SK-N-SH (cell line): ENCODE data around the gene MACO1. TPM values are rescaled to one million over a fixed set of nuclear protein-coding genes. Genes with fewer than 3 reads are reported as not detected.

Experiments
- CTCF ChIA-PET: fragments of 300-600, 350-600 bp; formaldehyde crosslinking; extraction: SDS; loops from one replicate; lab custom pipeline; 2021; lab: Yijun Ruan, JAX
- POLR2A ChIA-PET: fragments of 350-600 bp; sonication (Branson Sonifier 250); formaldehyde crosslinking; extraction: SDS; loops from one replicate; lab custom pipeline; 2020; ENCODE audit warnings: antibody characterized with exemption, inconsistent platforms; lab: Yijun Ruan, JAX
- DNase-seq: peaks from one replicate; pipeline ENCODE4 v3.0.0; 2012
- H2AFZ ChIP-seq: fragments of 200-600 bp; sonication (generic); 2 replicates; pipeline ENCODE4 v1.8.1; 2016; ENCODE audit warnings: antibody characterized with exemption, mild to moderate bottlenecking, low read depth
- H3F3A ChIP-seq: fragments of 200-600 bp; sonication (generic); replicated peaks from 2 replicates; pipeline ENCODE3; 2016; ENCODE audit warnings: antibody characterized with exemption, mild to moderate bottlenecking; ENCODE audit not compliant: insufficient read depth
- H3K27ac ChIP-seq, 2 experiments: fragments of 200-500 bp in 1 of 2; fragments of 200-600 bp in 1 of 2; sonication (Bioruptor generic) in 1 of 2; sonication (generic), shearing (Covaris generic) in 1 of 2; 2 replicates each; pipeline versions ENCODE4 v1.5.1 to v1.6.1; 2014 to 2016; ENCODE audit warnings: low read depth in 2 of 2, inconsistent platforms in 1 of 2, low read length in 1 of 2, mild to moderate bottlenecking in 1 of 2, mixed read lengths in 1 of 2
- H3K27me3 ChIP-seq: fragments of 200-600 bp; sonication (generic), shearing (Covaris generic); 2 replicates; pipeline ENCODE4 v1.6.1; 2016; ENCODE audit warnings: mixed run types; ENCODE audit not compliant: insufficient read depth
- H3K36me3 ChIP-seq, 2 experiments: fragments of 200-500 bp in 1 of 2; fragments of 200-600 bp in 1 of 2; sonication (Bioruptor generic) in 1 of 2; sonication (generic) in 1 of 2; replicated peaks in 1 of 2; 2 replicates each; pipeline versions ENCODE3 to v1.5.1; 2014 to 2016; ENCODE audit warnings: low read length in 1 of 2, mild to moderate bottlenecking in 1 of 2; ENCODE audit not compliant: insufficient read depth in 2 of 2, control insufficient read depth in 1 of 2
- H3K4me1 ChIP-seq, 2 experiments: fragments of 200-500 bp in 1 of 2; fragments of 200-600 bp in 1 of 2; sonication (Bioruptor generic) in 1 of 2; sonication (generic), shearing (Covaris generic) in 1 of 2; 2 replicates each; pipeline versions ENCODE4 v1.5.1 to v1.6.1; 2014 to 2016; ENCODE audit warnings: low read depth in 1 of 2, low read length in 1 of 2, mixed run types in 1 of 2; ENCODE audit not compliant: insufficient read depth in 2 of 2, control insufficient read depth in 1 of 2
- H3K4me2 ChIP-seq: fragments of 200-600 bp; sonication (generic), shearing (Covaris generic); 2 replicates; pipeline ENCODE4 v1.6.1; 2017; ENCODE audit warnings: mixed run types
- H3K4me3 ChIP-seq, 2 experiments: fragments of 200-500 bp in 1 of 2; fragments of 200-600 bp in 1 of 2; sonication (Bioruptor generic) in 1 of 2; sonication (generic), shearing (Covaris generic) in 1 of 2; 2 replicates each; pipeline versions ENCODE4 v1.5.1 to v1.8.1; 2014 to 2016; ENCODE audit warnings: low read depth in 2 of 2, inconsistent platforms in 1 of 2, low read length in 1 of 2, mild to moderate bottlenecking in 1 of 2, mixed read lengths in 1 of 2, moderate library complexity in 1 of 2
- H3K79me2 ChIP-seq: fragments of 200-600 bp; sonication (generic); 2 replicates; pipeline ENCODE4 v1.8.1; 2017; ENCODE audit warnings: mild to moderate bottlenecking; ENCODE audit not compliant: insufficient read depth
- H3K9ac ChIP-seq: fragments of 200-600 bp; sonication (generic); 2 replicates; pipeline ENCODE4 v1.6.1; 2017; ENCODE audit warnings: mixed run types
- H3K9me2 ChIP-seq: fragments of 200-600 bp; sonication (generic); 2 replicates; pipeline ENCODE4 v1.6.1; 2017; ENCODE audit warnings: mixed run types
- H3K9me3 ChIP-seq: fragments of 200-600 bp; sonication (generic); 2 replicates; pipeline ENCODE4 v1.6.1; 2017; ENCODE audit warnings: mixed run types, mild to moderate bottlenecking, moderate library complexity
- H4K20me1 ChIP-seq: fragments of 200-600 bp; sonication (generic); 2 replicates; pipeline ENCODE4 v1.6.1; 2017; ENCODE audit warnings: mild to moderate bottlenecking, mixed run types; ENCODE audit not compliant: insufficient read depth
- ELF1 ChIP-seq: IDR thresholded peaks from 2 replicates; pipeline ENCODE4 v1.4.0; 2012
- EP300 ChIP-seq, 2 experiments: IDR thresholded peaks; 2 replicates each; pipeline versions ENCODE4 v1.4.0 to v1.6.1; 2012; ENCODE audit warnings: borderline replicate concordance in 1 of 2, low read depth in 1 of 2, low read length in 1 of 2
- FOSL2 ChIP-seq: IDR thresholded peaks from 2 replicates; pipeline ENCODE4 v1.4.0; 2012; ENCODE audit warnings: low read depth, mild to moderate bottlenecking, moderate library complexity, borderline replicate concordance
- GATA2 ChIP-seq: sonication (generic); formaldehyde crosslinking; IDR thresholded peaks from 2 replicates; pipeline ENCODE4 v1.5.0; 2020; ENCODE audit warnings: mild to moderate bottlenecking, missing genetic modification reagents
- JUND ChIP-seq: IDR thresholded peaks from 2 replicates; pipeline ENCODE4 v1.4.0; 2012
- MXI1 ChIP-seq: IDR thresholded peaks from 2 replicates; pipeline ENCODE4 v1.6.1; 2012; ENCODE audit warnings: mild to moderate bottlenecking, low read depth, low read length, improper control_type of control experiment
- NFIC ChIP-seq: IDR thresholded peaks from 2 replicates; pipeline ENCODE4 v1.4.0; 2012; ENCODE audit warnings: borderline replicate concordance
- NRF1 ChIP-seq: IDR thresholded peaks from 2 replicates; pipeline ENCODE4 v1.6.1; 2012; ENCODE audit warnings: low read depth, mild to moderate bottlenecking, low read length
- RAD21 ChIP-seq: IDR thresholded peaks from 2 replicates; pipeline ENCODE4 v1.6.1; 2012; ENCODE audit warnings: mild to moderate bottlenecking, low read length
- SIN3A ChIP-seq: IDR thresholded peaks from 2 replicates; pipeline ENCODE4 v1.6.1; 2012; ENCODE audit warnings: low read depth, mild to moderate bottlenecking, low read length, moderate library complexity, borderline replicate concordance
- SMC3 ChIP-seq: IDR thresholded peaks from 2 replicates; pipeline ENCODE4 v1.6.1; 2012; ENCODE audit warnings: low read depth, low read length, improper control_type of control experiment
- TAF1 ChIP-seq: IDR thresholded peaks from 2 replicates; pipeline ENCODE4 v1.6.1; 2012; ENCODE audit warnings: low read depth, mild to moderate bottlenecking, low read length, moderate library complexity, borderline replicate concordance
- WGBS: methylation state at CpG from one replicate; pipeline ENCODE4 v1.1.6; 2017; ENCODE audit warnings: low lambda C conversion rate; 5-methylcytosine and 5-hydroxymethylcytosine counted together
- polyA plus RNA-seq, 3 experiments: library from polyadenylated mRNA; depleted of rRNA; stranded (reverse); fragments of >200 nt; gene quantifications; 2 replicates each; pipeline ENCODE4 v1.2.3, GENCODE V29; 2012
- TF ChIP-seq, protein P1 (sequence below): fragments of 200-600 bp; sonication (generic); IDR thresholded peaks from 2 replicates; pipeline ENCODE4 v1.6.1; 2017; ENCODE audit warnings: antibody characterized with exemption, mild to moderate bottlenecking, moderate library complexity
- TF ChIP-seq, protein P2 (sequence below): IDR thresholded peaks from 2 replicates; pipeline ENCODE4 v1.4.0; 2012; ENCODE audit warnings: low read depth, borderline replicate concordance
- TF ChIP-seq, protein P3 (sequence below): fragments of 150-350 bp; IDR thresholded peaks from 2 replicates; pipeline ENCODE4 v1.6.1; 2016; ENCODE audit warnings: mild to moderate bottlenecking, low read depth, low read length
- TF ChIP-seq, protein P4 (sequence below): IDR thresholded peaks from 2 replicates; pipeline ENCODE4; 2012

MACO1 gene
- polyA plus RNA-seq, 1 of the 3 experiments (the other 2 are of a cell fraction): 6.9 TPM

DNA sequence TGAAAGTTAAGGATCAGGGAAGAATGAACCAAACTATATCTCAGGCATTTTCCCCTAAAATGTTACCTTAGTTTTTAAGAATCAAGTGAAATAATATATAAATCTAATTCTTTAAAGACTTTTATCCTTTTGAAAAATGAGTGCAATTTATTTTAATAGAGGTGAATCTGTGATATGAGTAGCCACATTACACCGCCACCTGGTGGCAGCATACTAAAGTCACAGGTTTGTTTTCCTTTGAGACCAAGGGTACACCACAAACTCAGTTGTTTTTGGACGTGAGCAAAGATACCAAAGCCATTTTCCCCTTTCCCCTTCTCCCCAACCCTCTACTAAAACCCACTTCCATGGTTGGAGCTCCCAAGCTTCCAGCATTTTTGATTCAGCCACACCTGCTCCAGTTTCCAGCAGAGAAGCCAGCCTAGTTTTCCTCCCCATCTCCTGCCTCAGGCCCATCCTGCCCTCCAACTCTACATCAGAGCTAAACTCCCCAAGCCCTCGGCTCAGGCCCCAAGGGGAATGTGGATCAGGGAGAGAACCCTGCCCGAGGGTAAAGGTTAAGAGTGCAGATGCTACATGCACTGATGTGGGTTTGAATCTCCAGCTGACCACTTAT is 89.9 kb downstream of the MACO1 start:
- Histone ChIP-seq H3K4me3 (no peak overlapping the region), H3K9ac (no peak overlapping the region), H3K27ac (no peak overlapping the region), H3K9me2 (no peaks in the 10 kb centered on the region), H3K4me1 (peaks cover 0 to 7% of the 10 kb centered on the region in 2 experiments; a peak in 1 of 4 replicates), H3K36me3 (no peaks in the 10 kb centered on the region), H3K4me2 (no peak overlapping the region), H4K20me1 (no peaks in the 10 kb centered on the region), H3K79me2 (no peaks in the 10 kb centered on the region), H3K27me3 (no peaks in the 10 kb centered on the region; the same call in 1 of the 2 replicates), H2AFZ (peak overlapping the region; percentile 35; the same call in 1 of the 2 replicates), H3F3A (no peaks in the 10 kb centered on the region), H3K9me3 (no peaks in the 10 kb centered on the region)
- ChIA-PET CTCF (interaction anchor here (0.6 to 4.3 kb wide), 38 partner anchors 9 to 749 kb away, joined by 3 to 46 read pairs (median 4); partner anchors contain the start of genes LDLRAP1, MACO1 and SELENON), POLR2A (interaction anchor here (0.9 kb wide), 1 partner anchor 95 kb away, joined by 3 read pairs; no protein-coding TSS in a partner anchor)
- WGBS: 0% methylated on average over 4 of the region's 4 CpGs
- DNase-seq: peak; percentile 70
- TF ChIP-seq, protein P1, sequence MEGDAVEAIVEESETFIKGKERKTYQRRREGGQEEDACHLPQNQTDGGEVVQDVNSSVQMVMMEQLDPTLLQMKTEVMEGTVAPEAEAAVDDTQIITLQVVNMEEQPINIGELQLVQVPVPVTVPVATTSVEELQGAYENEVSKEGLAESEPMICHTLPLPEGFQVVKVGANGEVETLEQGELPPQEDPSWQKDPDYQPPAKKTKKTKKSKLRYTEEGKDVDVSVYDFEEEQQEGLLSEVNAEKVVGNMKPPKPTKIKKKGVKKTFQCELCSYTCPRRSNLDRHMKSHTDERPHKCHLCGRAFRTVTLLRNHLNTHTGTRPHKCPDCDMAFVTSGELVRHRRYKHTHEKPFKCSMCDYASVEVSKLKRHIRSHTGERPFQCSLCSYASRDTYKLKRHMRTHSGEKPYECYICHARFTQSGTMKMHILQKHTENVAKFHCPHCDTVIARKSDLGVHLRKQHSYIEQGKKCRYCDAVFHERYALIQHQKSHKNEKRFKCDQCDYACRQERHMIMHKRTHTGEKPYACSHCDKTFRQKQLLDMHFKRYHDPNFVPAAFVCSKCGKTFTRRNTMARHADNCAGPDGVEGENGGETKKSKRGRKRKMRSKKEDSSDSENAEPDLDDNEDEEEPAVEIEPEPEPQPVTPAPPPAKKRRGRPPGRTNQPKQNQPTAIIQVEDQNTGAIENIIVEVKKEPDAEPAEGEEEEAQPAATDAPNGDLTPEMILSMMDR: peak; percentile 91
- TF ChIP-seq RAD21 (peak; percentile 77), TAF1 (no peak), SMC3 (peak; percentile 85)

DNA sequence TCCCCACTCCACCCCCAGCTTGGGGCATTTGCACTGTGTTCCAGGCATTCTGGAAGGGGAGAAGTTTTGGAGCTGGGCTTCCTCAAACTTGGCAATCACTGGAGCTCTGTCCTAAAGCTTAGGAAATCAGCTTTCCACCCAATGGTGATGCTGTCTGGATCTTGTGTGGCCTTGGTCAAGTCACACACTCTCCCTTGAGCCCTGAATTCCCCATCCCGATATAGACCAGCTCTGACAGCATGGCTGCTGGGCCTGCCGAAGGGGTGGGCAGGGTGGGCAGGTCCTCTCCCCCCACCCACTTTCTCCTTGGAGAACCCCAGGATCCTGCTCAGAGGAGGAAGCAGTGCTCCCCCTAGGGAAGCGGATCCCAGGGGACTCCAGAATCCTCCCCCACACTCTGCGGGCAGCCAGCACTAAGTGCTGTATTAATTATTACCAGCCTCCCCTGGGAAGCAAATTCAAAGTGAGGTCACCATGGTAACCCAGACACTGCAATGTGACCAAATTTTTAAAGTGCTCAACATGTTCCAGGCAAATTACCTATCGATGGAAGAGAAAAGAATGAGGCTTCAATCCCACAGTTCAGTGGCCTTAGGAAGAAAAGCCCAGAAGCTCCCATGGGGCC is 91.4 kb downstream of the MACO1 start:
- Histone ChIP-seq H3K4me1 (peaks cover 0 to 7% of the 10 kb centered on the region in 2 experiments; a peak in 1 of 4 replicates), H3K27me3 (no peaks in the 10 kb centered on the region; the same call in 1 of the 2 replicates), H2AFZ (no peak overlapping the region), H3K9ac (no peak overlapping the region), H4K20me1 (no peaks in the 10 kb centered on the region), H3F3A (no peaks in the 10 kb centered on the region), H3K4me3 (no peak overlapping the region), H3K9me3 (no peaks in the 10 kb centered on the region), H3K4me2 (no peak overlapping the region), H3K27ac (no peak overlapping the region), H3K36me3 (no peaks in the 10 kb centered on the region), H3K79me2 (no peaks in the 10 kb centered on the region)
- DNase-seq: no peak
- ChIA-PET POLR2A (no interaction called here), CTCF (interaction anchor here (1.3 to 1.6 kb wide), 3 partner anchors 21 to 288 kb away, joined by 3 to 9 read pairs (median 6); partner anchors contain the start of gene LDLRAP1)
- 74% methylated on average over 4 of the region's 5 CpGs for WGBS
- TF ChIP-seq, protein P2, sequence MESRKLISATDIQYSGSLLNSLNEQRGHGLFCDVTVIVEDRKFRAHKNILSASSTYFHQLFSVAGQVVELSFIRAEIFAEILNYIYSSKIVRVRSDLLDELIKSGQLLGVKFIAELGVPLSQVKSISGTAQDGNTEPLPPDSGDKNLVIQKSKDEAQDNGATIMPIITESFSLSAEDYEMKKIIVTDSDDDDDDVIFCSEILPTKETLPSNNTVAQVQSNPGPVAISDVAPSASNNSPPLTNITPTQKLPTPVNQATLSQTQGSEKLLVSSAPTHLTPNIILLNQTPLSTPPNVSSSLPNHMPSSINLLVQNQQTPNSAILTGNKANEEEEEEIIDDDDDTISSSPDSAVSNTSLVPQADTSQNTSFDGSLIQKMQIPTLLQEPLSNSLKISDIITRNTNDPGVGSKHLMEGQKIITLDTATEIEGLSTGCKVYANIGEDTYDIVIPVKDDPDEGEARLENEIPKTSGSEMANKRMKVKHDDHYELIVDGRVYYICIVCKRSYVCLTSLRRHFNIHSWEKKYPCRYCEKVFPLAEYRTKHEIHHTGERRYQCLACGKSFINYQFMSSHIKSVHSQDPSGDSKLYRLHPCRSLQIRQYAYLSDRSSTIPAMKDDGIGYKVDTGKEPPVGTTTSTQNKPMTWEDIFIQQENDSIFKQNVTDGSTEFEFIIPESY: no peak
- TF ChIP-seq GATA2 (CRISPR knock-in tag) (no peak), EP300 (IDR thresholded peaks at IDR 0.05; ENCODE audit: borderline replicate concordance in 1 of 2, low read depth in 1 of 2, low read length in 1 of 2) (no peak), JUND (no peak), NFIC (no peak), SMC3 (no peak), MXI1 (no peak), NRF1 (no peak), FOSL2 (no peak), SIN3A (no peak), ELF1 (no peak)
- TF ChIP-seq, protein P3, sequence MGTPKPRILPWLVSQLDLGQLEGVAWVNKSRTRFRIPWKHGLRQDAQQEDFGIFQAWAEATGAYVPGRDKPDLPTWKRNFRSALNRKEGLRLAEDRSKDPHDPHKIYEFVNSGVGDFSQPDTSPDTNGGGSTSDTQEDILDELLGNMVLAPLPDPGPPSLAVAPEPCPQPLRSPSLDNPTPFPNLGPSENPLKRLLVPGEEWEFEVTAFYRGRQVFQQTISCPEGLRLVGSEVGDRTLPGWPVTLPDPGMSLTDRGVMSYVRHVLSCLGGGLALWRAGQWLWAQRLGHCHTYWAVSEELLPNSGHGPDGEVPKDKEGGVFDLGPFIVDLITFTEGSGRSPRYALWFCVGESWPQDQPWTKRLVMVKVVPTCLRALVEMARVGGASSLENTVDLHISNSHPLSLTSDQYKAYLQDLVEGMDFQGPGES: no peak
- TF ChIP-seq, protein P4, sequence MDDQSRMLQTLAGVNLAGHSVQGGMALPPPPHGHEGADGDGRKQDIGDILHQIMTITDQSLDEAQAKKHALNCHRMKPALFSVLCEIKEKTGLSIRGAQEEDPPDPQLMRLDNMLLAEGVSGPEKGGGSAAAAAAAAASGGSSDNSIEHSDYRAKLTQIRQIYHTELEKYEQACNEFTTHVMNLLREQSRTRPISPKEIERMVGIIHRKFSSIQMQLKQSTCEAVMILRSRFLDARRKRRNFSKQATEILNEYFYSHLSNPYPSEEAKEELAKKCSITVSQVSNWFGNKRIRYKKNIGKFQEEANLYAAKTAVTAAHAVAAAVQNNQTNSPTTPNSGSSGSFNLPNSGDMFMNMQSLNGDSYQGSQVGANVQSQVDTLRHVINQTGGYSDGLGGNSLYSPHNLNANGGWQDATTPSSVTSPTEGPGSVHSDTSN: no peak
- TF ChIP-seq, all 33 proteins: peak for 0
- no peaks in the 10 kb centered on the region for H3K9me2 ChIP-seq
